GM10266 (cell line): Measurements from ENCODE around the gene EGFR.

ENCODE experiments used
- DNase-seq: peaks from one replicate; pipeline ENCODE4 v3.0.0; 2012; ENCODE audit errors: extremely low spot score
- TF ChIP-seq, protein P1 (sequence below): IDR thresholded peaks from 2 replicates; pipeline ENCODE4 v1.5.1; 2012; ENCODE audit warnings: mild to moderate bottlenecking, low read depth; ENCODE audit not compliant: control insufficient read depth, insufficient read depth; ENCODE audit errors: missing control alignments

The EGFR gene

DNA sequence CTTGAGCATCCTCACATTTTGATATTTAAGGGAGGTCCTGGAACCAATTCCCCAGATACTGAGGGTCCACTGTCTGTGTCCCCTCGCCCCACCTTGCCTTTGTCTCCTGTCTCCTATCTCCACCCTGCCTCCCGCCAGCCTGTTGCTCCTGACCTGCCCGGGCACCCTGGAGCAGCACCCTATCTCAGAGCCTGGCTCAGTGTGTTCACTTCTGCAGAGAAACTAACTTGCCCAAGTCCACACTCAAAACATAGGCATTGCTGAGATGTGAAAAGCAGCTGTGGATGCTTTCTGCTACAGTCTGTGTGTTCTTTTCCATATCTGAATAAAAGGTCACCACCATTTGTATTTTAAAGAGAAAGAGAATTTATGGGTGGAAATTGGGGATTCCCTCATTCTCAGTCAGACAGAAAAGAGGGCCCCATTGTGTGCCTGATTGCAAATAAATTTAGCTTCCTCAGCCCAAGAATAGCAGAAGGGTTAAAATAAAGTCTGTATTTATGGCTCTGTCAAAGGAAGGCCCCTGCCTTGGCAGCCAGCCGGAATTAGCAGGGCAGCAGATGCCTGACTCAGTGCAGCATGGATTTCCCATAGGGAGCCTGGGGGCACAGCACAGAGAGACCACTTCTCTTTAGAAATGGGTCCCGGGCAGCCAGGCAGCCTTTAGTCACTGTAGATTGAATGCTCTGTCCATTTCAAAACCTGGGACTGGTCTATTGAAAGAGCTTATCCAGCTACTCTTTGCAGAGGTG, 161.3 kb downstream of the EGFR start:
- no peak for DNase-seq
- TF ChIP-seq, protein P1, sequence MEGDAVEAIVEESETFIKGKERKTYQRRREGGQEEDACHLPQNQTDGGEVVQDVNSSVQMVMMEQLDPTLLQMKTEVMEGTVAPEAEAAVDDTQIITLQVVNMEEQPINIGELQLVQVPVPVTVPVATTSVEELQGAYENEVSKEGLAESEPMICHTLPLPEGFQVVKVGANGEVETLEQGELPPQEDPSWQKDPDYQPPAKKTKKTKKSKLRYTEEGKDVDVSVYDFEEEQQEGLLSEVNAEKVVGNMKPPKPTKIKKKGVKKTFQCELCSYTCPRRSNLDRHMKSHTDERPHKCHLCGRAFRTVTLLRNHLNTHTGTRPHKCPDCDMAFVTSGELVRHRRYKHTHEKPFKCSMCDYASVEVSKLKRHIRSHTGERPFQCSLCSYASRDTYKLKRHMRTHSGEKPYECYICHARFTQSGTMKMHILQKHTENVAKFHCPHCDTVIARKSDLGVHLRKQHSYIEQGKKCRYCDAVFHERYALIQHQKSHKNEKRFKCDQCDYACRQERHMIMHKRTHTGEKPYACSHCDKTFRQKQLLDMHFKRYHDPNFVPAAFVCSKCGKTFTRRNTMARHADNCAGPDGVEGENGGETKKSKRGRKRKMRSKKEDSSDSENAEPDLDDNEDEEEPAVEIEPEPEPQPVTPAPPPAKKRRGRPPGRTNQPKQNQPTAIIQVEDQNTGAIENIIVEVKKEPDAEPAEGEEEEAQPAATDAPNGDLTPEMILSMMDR: no peak

DNA sequence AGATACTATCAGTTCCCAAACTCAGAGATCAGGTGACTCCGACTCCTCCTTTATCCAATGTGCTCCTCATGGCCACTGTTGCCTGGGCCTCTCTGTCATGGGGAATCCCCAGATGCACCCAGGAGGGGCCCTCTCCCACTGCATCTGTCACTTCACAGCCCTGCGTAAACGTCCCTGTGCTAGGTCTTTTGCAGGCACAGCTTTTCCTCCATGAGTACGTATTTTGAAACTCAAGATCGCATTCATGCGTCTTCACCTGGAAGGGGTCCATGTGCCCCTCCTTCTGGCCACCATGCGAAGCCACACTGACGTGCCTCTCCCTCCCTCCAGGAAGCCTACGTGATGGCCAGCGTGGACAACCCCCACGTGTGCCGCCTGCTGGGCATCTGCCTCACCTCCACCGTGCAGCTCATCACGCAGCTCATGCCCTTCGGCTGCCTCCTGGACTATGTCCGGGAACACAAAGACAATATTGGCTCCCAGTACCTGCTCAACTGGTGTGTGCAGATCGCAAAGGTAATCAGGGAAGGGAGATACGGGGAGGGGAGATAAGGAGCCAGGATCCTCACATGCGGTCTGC, 162.2 kb downstream of the EGFR start:
- DNase-seq: no peak
- TF ChIP-seq, protein P1: no peak

DNA sequence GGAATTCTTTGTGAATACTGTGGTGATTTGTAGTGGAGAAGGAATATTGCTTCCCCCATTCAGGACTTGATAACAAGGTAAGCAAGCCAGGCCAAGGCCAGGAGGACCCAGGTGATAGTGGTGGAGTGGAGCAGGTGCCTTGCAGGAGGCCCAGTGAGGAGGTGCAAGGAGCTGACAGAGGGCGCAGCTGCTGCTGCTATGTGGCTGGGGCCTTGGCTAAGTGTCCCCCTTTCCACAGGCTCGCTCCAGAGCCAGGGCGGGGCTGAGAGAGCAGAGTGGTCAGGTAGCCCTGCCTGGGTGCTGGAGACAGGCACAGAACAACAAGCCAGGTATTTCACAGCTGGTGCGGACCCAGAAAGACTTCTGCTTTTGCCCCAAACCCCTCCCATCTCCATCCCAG, 162.9 kb downstream of the EGFR start:
- TF ChIP-seq, protein P1: no peak
- no peak for DNase-seq

DNA sequence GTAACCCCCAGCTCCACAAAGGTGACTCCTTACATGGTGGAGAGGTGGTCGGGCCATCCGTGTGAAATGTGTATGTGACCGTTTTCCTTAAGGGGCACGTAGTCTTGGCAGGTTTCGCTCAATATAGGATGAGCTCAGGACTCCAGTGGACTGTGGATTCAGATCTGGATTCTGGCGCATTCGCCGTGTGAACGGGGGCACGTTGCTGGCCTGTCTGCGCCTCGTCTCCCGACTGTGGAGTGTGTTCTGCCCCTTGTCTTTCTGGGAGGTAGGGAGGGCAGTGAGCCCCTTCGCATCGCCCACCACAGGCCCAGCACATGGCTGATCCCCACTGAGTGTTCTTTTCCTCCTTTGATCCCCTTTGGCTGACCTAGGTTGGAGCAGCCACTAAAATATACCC, 165.1 kb downstream of the EGFR start:
- TF ChIP-seq, protein P1: no peak
- no peak for DNase-seq

DNA sequence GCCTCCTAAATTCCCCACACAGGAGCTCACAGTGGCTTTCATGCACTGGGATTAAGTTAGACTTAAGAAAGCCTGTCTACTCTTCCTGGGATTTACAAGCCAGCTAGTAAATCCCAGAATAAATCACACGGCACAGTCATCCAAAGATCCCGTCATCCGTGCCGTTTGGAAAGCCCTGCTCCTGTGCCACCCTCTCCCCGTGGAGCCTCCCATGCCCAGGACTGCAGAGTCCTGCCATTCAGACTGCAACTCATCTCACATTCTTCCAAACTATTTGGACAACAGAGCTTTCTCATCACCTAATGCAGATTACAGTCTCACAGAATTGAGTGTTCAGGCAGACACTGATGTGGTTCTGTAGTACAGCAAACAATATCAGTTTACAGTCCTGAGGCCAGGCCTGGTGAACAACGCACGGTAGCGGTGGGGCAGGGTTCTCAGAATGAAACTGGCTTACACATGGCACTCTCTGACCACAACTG, 166.5 kb downstream of the EGFR start:
- DNase-seq: no peak
- TF ChIP-seq, protein P1: no peak

DNA sequence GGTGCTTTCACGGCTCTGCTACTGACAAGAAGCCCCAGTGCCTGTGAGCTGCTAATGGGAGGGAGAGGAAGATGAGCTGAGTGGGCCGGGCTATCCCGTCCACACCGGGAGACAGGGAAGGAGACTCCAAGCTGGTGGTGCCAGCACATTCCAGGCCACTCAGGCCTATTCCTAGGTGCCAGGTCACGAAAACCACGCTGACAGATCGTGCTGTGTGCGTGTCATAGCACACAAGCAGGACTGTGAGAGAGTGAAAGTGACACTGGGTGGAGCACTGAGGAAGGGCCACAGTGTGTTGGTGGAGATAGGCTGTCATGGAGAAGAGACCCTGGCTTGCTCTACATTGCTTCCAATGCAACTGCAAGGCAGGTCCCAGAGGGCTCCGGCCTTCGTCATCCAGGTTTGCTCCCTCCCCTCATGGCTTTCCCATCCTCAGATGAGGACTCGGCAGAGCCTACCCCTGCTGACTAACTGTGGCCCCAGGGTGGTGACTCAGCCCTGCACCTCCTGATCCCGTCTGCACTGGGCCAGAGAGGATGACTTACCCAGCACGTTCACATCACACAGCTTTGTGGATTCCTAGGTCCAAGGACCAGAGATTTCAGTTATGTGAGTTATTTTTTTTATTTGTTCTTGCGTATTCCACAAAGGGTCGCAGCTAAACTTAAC, 167.3 kb downstream of the EGFR start:
- TF ChIP-seq, protein P1: no peak
- no peak for DNase-seq
